ENCODE data around the gene SLC35D1.
A peak's percentile ranks its signal among the peaks of the same experiment; 100 is the strongest.
"Not testable (repeated sequence)": the region's sequence is repeated elsewhere in the genome, so short reads cannot be mapped to it uniquely, and the experiment has no call there.

Gene SLC35D1

DNA sequence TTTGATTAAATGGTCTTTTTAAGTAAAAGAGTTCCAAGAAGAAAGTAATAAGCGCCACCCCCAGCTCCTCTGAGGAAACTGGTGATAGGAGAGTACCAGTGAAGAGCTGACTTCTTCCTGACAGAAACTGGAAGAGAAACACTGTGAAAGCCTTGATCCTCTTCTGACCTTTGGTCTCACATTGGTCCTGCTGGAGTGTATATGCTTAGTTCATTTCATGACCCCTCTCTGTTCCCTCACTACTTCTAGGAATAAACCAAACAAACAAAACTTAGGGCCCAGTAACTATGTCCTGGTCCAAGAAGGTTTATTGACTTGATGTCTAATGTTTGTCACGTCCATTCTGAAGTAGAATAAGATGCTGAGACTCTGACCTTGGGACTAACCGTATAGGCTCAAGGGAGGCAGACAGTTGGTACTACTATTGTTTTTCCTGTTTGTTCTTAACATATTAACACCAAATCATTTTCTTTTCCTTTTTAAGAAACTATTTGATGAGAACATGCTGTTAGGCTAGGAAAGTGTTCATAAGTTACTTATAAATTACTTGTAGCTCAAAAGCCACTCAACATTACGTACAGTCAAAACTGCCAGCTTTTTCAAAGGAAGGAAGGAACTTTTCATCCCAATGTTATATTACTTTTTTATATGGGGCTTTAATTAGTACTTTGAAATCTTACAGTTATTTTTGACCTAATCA is 71.2 kb downstream of the SLC35D1 start:
- no peak for DNase-seq

- DNase-seq = peak; percentile 79
Measured at GRCh38 chr1:66981679-66982078, 72.3 kb downstream of the SLC35D1 start.

GRCh38 chr1:66980745-66981367 is 73.1 kb downstream of the SLC35D1 start:
- DNase-seq = no peak

- not testable (repeated sequence) for DNase-seq
Measured at GRCh38 chr1:66979621-66980020, 74.3 kb downstream of the SLC35D1 start.

DNA sequence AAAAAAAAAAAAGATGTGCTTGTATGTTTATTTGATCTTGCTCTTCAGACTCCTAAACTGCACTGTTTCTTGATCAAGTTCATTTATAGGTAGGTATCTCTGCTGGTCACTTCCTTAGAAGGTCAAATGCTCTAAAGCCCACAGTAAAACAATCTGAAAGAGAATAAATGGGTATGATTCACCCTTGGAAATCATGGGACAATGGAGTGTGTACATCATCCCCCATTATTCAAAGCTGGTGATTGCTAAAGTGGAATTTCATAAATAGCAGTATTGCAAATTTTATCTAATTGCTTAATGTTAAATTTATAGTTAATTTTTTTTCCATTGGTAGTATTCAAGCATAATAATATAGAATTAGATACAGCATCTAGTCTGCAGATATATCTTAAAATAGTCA is 75.7 kb downstream of the SLC35D1 start:
- no peak for DNase-seq

GRCh38 chr1:66968574-66968973 is 85.4 kb downstream of the SLC35D1 start:
- no peak for DNase-seq

GRCh38 chr1:66966188-66966873 is 87.6 kb downstream of the SLC35D1 start:
- not testable (repeated sequence) for DNase-seq

GRCh38 chr1:66957938-66958337 is 96.0 kb downstream of the SLC35D1 start:
- no peak for DNase-seq

DNA sequence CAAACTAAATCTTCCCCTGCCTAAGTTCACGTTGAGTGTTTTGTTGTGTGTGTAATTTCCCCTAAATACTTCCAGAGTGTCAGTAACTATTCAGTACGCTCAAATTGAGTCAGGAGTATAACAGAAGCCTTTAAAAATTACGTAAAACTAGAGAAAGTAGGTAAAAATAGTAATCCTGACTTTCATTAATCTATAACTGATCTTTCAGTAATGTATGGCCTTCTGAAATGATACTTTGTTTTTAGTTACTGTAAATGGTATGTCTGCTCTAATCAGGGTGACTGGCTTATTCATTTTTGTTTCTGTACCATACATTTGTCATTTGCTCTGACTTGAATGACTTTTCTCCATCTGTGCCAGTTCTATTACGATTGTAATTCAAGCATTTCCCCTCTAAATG is 99.7 kb downstream of the SLC35D1 start:
- DNase-seq = no peak

DNA sequence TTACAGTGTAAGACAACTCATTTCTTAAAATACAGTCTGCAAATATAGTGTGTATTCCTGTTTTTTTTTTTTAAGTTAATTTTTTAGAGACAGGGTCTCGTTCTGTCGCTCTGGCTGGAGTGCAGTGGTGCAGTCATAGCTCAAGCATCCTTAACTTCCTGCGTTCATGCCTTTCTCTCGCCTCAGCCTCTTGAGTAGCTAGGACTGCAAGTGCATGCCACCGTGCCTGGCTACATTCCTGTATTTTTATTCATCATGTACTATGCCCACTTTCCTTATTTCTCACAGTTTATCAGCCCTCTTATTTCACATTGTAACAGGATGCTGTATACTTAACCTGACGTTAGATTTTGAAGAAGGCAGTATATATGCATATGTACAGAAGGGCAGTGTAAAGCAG is 102.4 kb downstream of the SLC35D1 start:
- no peak for DNase-seq
